Measurements from ENCODE around the gene CDCA5.

Gene CDCA5

GRCh38 chr11:65067446-65067845, 16.4 kb downstream of the CDCA5 start:
- no peaks in the 10 kb centered on the region for H3K27me3 ChIP-seq (ENCODE audit: low read length)

DNA sequence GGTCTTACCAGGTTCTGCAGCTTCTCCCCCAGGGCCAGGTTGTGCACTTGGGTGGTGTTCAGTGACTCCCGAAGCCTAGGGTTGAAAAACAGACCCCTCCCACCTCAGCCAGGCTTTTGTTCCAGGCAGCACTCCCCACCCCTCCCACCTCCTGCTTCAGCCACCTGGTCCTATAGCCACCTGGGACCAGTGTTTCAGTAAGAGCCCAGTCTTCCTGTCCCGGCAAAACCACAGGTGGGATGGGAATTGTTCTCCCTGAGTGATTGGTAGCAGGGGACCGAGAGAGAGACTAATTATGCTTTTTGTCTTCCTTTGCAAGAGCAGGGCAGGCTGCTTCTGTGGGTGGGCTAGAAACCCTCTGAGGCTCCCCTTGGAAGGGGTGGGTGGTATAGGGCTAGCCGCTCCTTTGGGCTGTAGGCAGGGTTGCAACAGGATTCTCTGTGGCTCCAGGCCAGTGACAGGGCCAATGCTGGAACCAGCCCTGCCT, 17.0 kb downstream of the CDCA5 start:
- Histone ChIP-seq H3K36me3 (ENCODE audit: low read length) (no peaks in the 10 kb centered on the region), H3K4me2 (ENCODE audit: low read depth, low read length, poor library complexity, severe bottlenecking) (no peak overlapping the region), H3K9ac (ENCODE audit: low read length) (no peak overlapping the region), H2AFZ (ENCODE audit: low read depth, low read length, severe bottlenecking) (no peak overlapping the region), H3K27ac (ENCODE audit: low read depth, low read length) (no peak overlapping the region), H3K79me2 (ENCODE audit: insufficient read depth, low read length) (no peaks in the 10 kb centered on the region), H3K4me3 (ENCODE audit: insufficient read depth, low read length, poor library complexity, severe bottlenecking) (no peak overlapping the region), H3K9me2 (replicated peaks; ENCODE audit: insufficient read depth, low read length) (no peaks in the 10 kb centered on the region), H3F3A (ENCODE audit: insufficient read depth) (peaks cover 2% of the 10 kb centered on the region; the same call in 1 of the 2 replicates), H4K20me1 (ENCODE audit: low read depth, low read length) (no peaks in the 10 kb centered on the region), H3K9me3 (ENCODE audit: insufficient read depth, low read length) (no peaks in the 10 kb centered on the region), H3K27me3 (ENCODE audit: low read length) (no peaks in the 10 kb centered on the region)
- no peak for TF ChIP-seq CTCF (IDR thresholded peaks at IDR 0.05; ENCODE audit: insufficient read depth, low read length, poor library complexity, severe bottlenecking)
- TF ChIP-seq EZH2phosphoT487 (conservative IDR thresholded peaks at IDR 0.05; ENCODE audit: low read length), result no peak

More at GRCh38 chr11:65067446-65067845, 16.4 kb downstream of the CDCA5 start:
- Histone ChIP-seq H3K79me2 (ENCODE audit: insufficient read depth, low read length) (no peaks in the 10 kb centered on the region), H3K4me2 (ENCODE audit: low read depth, low read length, poor library complexity, severe bottlenecking) (no peak overlapping the region), H3K9me3 (ENCODE audit: insufficient read depth, low read length) (no peaks in the 10 kb centered on the region), H3K27ac (ENCODE audit: low read depth, low read length) (no peak overlapping the region), H3K9me2 (replicated peaks; ENCODE audit: insufficient read depth, low read length) (no peaks in the 10 kb centered on the region), H3K4me3 (ENCODE audit: insufficient read depth, low read length, poor library complexity, severe bottlenecking) (no peak overlapping the region), H2AFZ (ENCODE audit: low read depth, low read length, severe bottlenecking) (no peak overlapping the region), H3K9ac (ENCODE audit: low read length) (no peak overlapping the region), H3F3A (ENCODE audit: insufficient read depth) (peaks cover 4% of the 10 kb centered on the region; the same call in 1 of the 2 replicates), H4K20me1 (ENCODE audit: low read depth, low read length) (no peaks in the 10 kb centered on the region), H3K36me3 (ENCODE audit: low read length) (no peaks in the 10 kb centered on the region)
- TF ChIP-seq EZH2phosphoT487 (conservative IDR thresholded peaks at IDR 0.05; ENCODE audit: low read length) (no peak), CTCF (IDR thresholded peaks at IDR 0.05; ENCODE audit: insufficient read depth, low read length, poor library complexity, severe bottlenecking) (no peak)

GRCh38 chr11:65066315-65066714, 17.5 kb downstream of the CDCA5 start:
- no peaks in the 10 kb centered on the region for H3K36me3 ChIP-seq (ENCODE audit: low read length)
- no peaks in the 10 kb centered on the region for H3K9me3 ChIP-seq (ENCODE audit: insufficient read depth, low read length)
- H3K79me2 ChIP-seq (ENCODE audit: insufficient read depth, low read length), result no peaks in the 10 kb centered on the region
- H3K4me3 ChIP-seq (ENCODE audit: insufficient read depth, low read length, poor library complexity, severe bottlenecking), result no peak overlapping the region
- H3K9ac ChIP-seq (ENCODE audit: low read length), result no peak overlapping the region
- no peak overlapping the region for H2AFZ ChIP-seq (ENCODE audit: low read depth, low read length, severe bottlenecking)
- no peaks in the 10 kb centered on the region for H4K20me1 ChIP-seq (ENCODE audit: low read depth, low read length)
- no peaks in the 10 kb centered on the region for H3K27me3 ChIP-seq (ENCODE audit: low read length)
- H3K27ac ChIP-seq (ENCODE audit: low read depth, low read length), result no peak overlapping the region
- no peaks in the 10 kb centered on the region for H3F3A ChIP-seq (ENCODE audit: insufficient read depth)
- TF ChIP-seq CTCF (IDR thresholded peaks at IDR 0.05; ENCODE audit: insufficient read depth, low read length, poor library complexity, severe bottlenecking), result no peak
- no peak for TF ChIP-seq EZH2phosphoT487 (conservative IDR thresholded peaks at IDR 0.05; ENCODE audit: low read length)
- H3K9me2 ChIP-seq (replicated peaks; ENCODE audit: insufficient read depth, low read length), result no peaks in the 10 kb centered on the region
- no peak overlapping the region for H3K4me2 ChIP-seq (ENCODE audit: low read depth, low read length, poor library complexity, severe bottlenecking)

Data from SU-DHL-6 (cell line).